ENCODE results near the gene PUM1. TPM values are rescaled to one million over a fixed set of nuclear protein-coding genes. Genes with fewer than 3 reads are reported as not detected.
"Not testable (repeated sequence)": the region's sequence is repeated elsewhere in the genome, so short reads cannot be mapped to it uniquely, and the experiment has no call there.

Gene PUM1
- total RNA-seq, 2 experiments from 2014 or later: 91.0 to 94.9 TPM

GRCh38 chr1:31088081-31088480 is 22.6 kb upstream of the PUM1 start:
- H3K27me3 Mint-ChIP-seq (ENCODE audit: low read depth); CTCF ChIA-PET; DNase-seq; H3K27ac Mint-ChIP-seq; H3K36me3 Mint-ChIP-seq (ENCODE audit: low read depth); H3K4me1 Mint-ChIP-seq (ENCODE audit: low read depth); H3K9me3 Mint-ChIP-seq (ENCODE audit: insufficient read depth); ATAC-seq; H3K4me3 Mint-ChIP-seq: not testable (repeated sequence)
- POLR2A ChIA-PET: interaction anchor here (0.7 kb wide), 1 partner anchor 230 kb away, joined by 3 read pairs; no protein-coding TSS in a partner anchor

- ATAC-seq: no peak
- Mint-ChIP-seq H3K9me3 (ENCODE audit: insufficient read depth) (no peaks in the 10 kb centered on the region), H3K4me1 (ENCODE audit: low read depth) (no peaks in the 10 kb centered on the region), H3K27me3 (ENCODE audit: low read depth) (peaks cover 4% of the 10 kb centered on the region), H3K27ac (no peak overlapping the region), H3K4me3 (no peak overlapping the region), H3K36me3 (ENCODE audit: low read depth) (no peaks in the 10 kb centered on the region)
- no peak for DNase-seq
- ChIA-PET POLR2A (no interaction called here), CTCF (no interaction called here)
These were observed 19.5 kb upstream of the PUM1 start for GRCh38 chr1:31084782-31085569.

GRCh38 chr1:31082385-31082784 is 16.9 kb upstream of the PUM1 start:
- H3K36me3 Mint-ChIP-seq (ENCODE audit: low read depth): no peaks in the 10 kb centered on the region
- CTCF ChIA-PET: no interaction called here
- POLR2A ChIA-PET: no interaction called here
- no peaks in the 10 kb centered on the region for H3K4me1 Mint-ChIP-seq (ENCODE audit: low read depth)
- peaks cover 4% of the 10 kb centered on the region for H3K27me3 Mint-ChIP-seq (ENCODE audit: low read depth)
- no peaks in the 10 kb centered on the region for H3K9me3 Mint-ChIP-seq (ENCODE audit: insufficient read depth)
- ATAC-seq (no peak), DNase-seq (no peak)
- H3K4me3 Mint-ChIP-seq: no peak overlapping the region
- H3K27ac Mint-ChIP-seq: no peak overlapping the region

- H3K4me3 Mint-ChIP-seq: no peak overlapping the region
- ATAC-seq (no peak), DNase-seq (no peak)
- CTCF ChIA-PET: no interaction called here
- no peak overlapping the region for H3K27ac Mint-ChIP-seq
- H3K36me3 Mint-ChIP-seq (ENCODE audit: low read depth): no peaks in the 10 kb centered on the region
- H3K4me1 Mint-ChIP-seq (ENCODE audit: low read depth): no peaks in the 10 kb centered on the region
- H3K9me3 Mint-ChIP-seq (ENCODE audit: insufficient read depth): no peaks in the 10 kb centered on the region
- POLR2A ChIA-PET: no interaction called here
- H3K27me3 Mint-ChIP-seq (ENCODE audit: low read depth): no peaks in the 10 kb centered on the region
These were observed 7.5 kb upstream of the PUM1 start for GRCh38 chr1:31073044-31073443.

GRCh38 chr1:31072304-31072746 is 6.8 kb upstream of the PUM1 start:
- no peaks in the 10 kb centered on the region for H3K36me3 Mint-ChIP-seq (ENCODE audit: low read depth)
- H3K4me3 Mint-ChIP-seq: no peak overlapping the region

GRCh38 chr1:31069392-31069791 is 3.9 kb upstream of the PUM1 start:
- H3K36me3 Mint-ChIP-seq (ENCODE audit: low read depth): peaks cover 7% of the 10 kb centered on the region

More at GRCh38 chr1:31072304-31072746, 6.8 kb upstream of the PUM1 start:
- CTCF ChIA-PET: no interaction called here
- Mint-ChIP-seq H3K27ac (no peak overlapping the region), H3K4me1 (ENCODE audit: low read depth) (no peaks in the 10 kb centered on the region), H3K9me3 (ENCODE audit: insufficient read depth) (no peaks in the 10 kb centered on the region), H3K27me3 (ENCODE audit: low read depth) (no peaks in the 10 kb centered on the region)
- ATAC-seq: no peak
- POLR2A ChIA-PET: no interaction called here
- no peak for DNase-seq

GRCh38 chr1:31064718-31065309 is 703 bp downstream of the PUM1 start:
- ATAC-seq (peak; percentile 0), DNase-seq (no peak)
- CTCF ChIA-PET: interaction anchor here (0.7 to 1.6 kb wide), 4 partner anchors 24 to 136 kb away, joined by 3 to 4 read pairs (median 3); no protein-coding TSS in a partner anchor
- H3K36me3 Mint-ChIP-seq (ENCODE audit: low read depth): peaks cover 21% of the 10 kb centered on the region
- no peaks in the 10 kb centered on the region for H3K27me3 Mint-ChIP-seq (ENCODE audit: low read depth)
- H3K27ac Mint-ChIP-seq: peak overlapping the region; percentile 99
- POLR2A ChIA-PET: interaction anchor here (0.7 to 3.7 kb wide), 3 partner anchors 9 to 1222 kb away, joined by 5 to 15 read pairs (median 5); no protein-coding TSS in a partner anchor
- peak overlapping the region; percentile 98 for H3K4me3 Mint-ChIP-seq
- H3K9me3 Mint-ChIP-seq (ENCODE audit: insufficient read depth): no peaks in the 10 kb centered on the region
- peaks cover 24% of the 10 kb centered on the region for H3K4me1 Mint-ChIP-seq (ENCODE audit: low read depth)

More at GRCh38 chr1:31069392-31069791, 3.9 kb upstream of the PUM1 start:
- POLR2A ChIA-PET: no interaction called here
- Mint-ChIP-seq H3K4me3 (no peak overlapping the region), H3K9me3 (ENCODE audit: insufficient read depth) (no peaks in the 10 kb centered on the region), H3K27ac (no peak overlapping the region), H3K4me1 (ENCODE audit: low read depth) (peaks cover 4% of the 10 kb centered on the region), H3K27me3 (ENCODE audit: low read depth) (no peaks in the 10 kb centered on the region)
- CTCF ChIA-PET: no interaction called here
- DNase-seq (no peak), ATAC-seq (no peak)

GRCh38 chr1:31064111-31064717 is 1.3 kb downstream of the PUM1 start:
- Mint-ChIP-seq H3K27ac (peak overlapping the region; percentile 99), H3K4me3 (peak overlapping the region; percentile 98), H3K36me3 (ENCODE audit: low read depth) (peaks cover 24% of the 10 kb centered on the region), H3K27me3 (ENCODE audit: low read depth) (no peaks in the 10 kb centered on the region), H3K9me3 (ENCODE audit: insufficient read depth) (no peaks in the 10 kb centered on the region), H3K4me1 (ENCODE audit: low read depth) (peaks cover 27% of the 10 kb centered on the region)
- CTCF ChIA-PET: interaction anchor here (0.7 to 1.6 kb wide), 4 partner anchors 23 to 136 kb away, joined by 3 to 4 read pairs (median 3); no protein-coding TSS in a partner anchor
- ATAC-seq: no peak
- POLR2A ChIA-PET: interaction anchor here (0.6 to 3.7 kb wide), 3 partner anchors 8 to 1882 kb away, joined by 3 to 15 read pairs (median 5); no protein-coding TSS in a partner anchor
- DNase-seq: no peak

- Mint-ChIP-seq H3K27ac (peak overlapping the region; percentile 99), H3K4me3 (peak overlapping the region; percentile 98), H3K36me3 (ENCODE audit: low read depth) (peaks cover 29% of the 10 kb centered on the region), H3K4me1 (ENCODE audit: low read depth) (peaks cover 33% of the 10 kb centered on the region), H3K9me3 (ENCODE audit: insufficient read depth) (no peaks in the 10 kb centered on the region), H3K27me3 (ENCODE audit: low read depth) (no peaks in the 10 kb centered on the region)
- POLR2A ChIA-PET: interaction anchor here (0.6 to 3.7 kb wide), 3 partner anchors 8 to 1881 kb away, joined by 3 to 15 read pairs (median 3); no protein-coding TSS in a partner anchor
- CTCF ChIA-PET: interaction anchor here (0.8 to 1.6 kb wide), 3 partner anchors 40 to 135 kb away, joined by 3 to 4 read pairs (median 4); no protein-coding TSS in a partner anchor
- DNase-seq (no peak), ATAC-seq (no peak)
These were observed 1.9 kb downstream of the PUM1 start for GRCh38 chr1:31063631-31064030.

- POLR2A ChIA-PET: interaction anchor here (0.7 to 3.7 kb wide), 2 partner anchors 7 to 79 kb away, joined by 3 to 15 read pairs; no protein-coding TSS in a partner anchor
- Mint-ChIP-seq H3K4me3 (peak overlapping the region; percentile 98), H3K9me3 (ENCODE audit: insufficient read depth) (no peaks in the 10 kb centered on the region), H3K27me3 (ENCODE audit: low read depth) (no peaks in the 10 kb centered on the region), H3K27ac (peak overlapping the region; percentile 0), H3K36me3 (ENCODE audit: low read depth) (peaks cover 36% of the 10 kb centered on the region), H3K4me1 (ENCODE audit: low read depth) (peaks cover 40% of the 10 kb centered on the region)
- CTCF ChIA-PET: interaction anchor here (0.8 kb wide), 1 partner anchor 99 kb away, joined by 4 read pairs; no protein-coding TSS in a partner anchor
- DNase-seq: no peak
- ATAC-seq: no peak
These were observed 2.6 kb downstream of the PUM1 start for GRCh38 chr1:31062867-31063380.

GRCh38 chr1:31062162-31062866 is 3.2 kb downstream of the PUM1 start:
- POLR2A ChIA-PET: not testable (repeated sequence)
- CTCF ChIA-PET: interaction anchor here (0.9 kb wide), 1 partner anchor 119 kb away, joined by 3 read pairs; no protein-coding TSS in a partner anchor

More at GRCh38 chr1:31062162-31062866, 3.2 kb downstream of the PUM1 start:
- Mint-ChIP-seq H3K4me1 (ENCODE audit: low read depth) (peaks cover 44% of the 10 kb centered on the region), H3K4me3 (peak overlapping the region; percentile 98), H3K27ac (peak overlapping the region; percentile 0), H3K36me3 (ENCODE audit: low read depth) (peaks cover 40% of the 10 kb centered on the region)
- H3K9me3 Mint-ChIP-seq (ENCODE audit: insufficient read depth); H3K27me3 Mint-ChIP-seq (ENCODE audit: low read depth); ATAC-seq; DNase-seq: not testable (repeated sequence)

Data from activated CD8-positive, alpha-beta T cell treated with anti-CD3 and anti-CD28 coated beads, Interleukin-2, amount 10 ng/mL, durations not matched to agents 7 days and 5 days (primary cell).